ENCODE results near the gene KATNB1.

DNA sequence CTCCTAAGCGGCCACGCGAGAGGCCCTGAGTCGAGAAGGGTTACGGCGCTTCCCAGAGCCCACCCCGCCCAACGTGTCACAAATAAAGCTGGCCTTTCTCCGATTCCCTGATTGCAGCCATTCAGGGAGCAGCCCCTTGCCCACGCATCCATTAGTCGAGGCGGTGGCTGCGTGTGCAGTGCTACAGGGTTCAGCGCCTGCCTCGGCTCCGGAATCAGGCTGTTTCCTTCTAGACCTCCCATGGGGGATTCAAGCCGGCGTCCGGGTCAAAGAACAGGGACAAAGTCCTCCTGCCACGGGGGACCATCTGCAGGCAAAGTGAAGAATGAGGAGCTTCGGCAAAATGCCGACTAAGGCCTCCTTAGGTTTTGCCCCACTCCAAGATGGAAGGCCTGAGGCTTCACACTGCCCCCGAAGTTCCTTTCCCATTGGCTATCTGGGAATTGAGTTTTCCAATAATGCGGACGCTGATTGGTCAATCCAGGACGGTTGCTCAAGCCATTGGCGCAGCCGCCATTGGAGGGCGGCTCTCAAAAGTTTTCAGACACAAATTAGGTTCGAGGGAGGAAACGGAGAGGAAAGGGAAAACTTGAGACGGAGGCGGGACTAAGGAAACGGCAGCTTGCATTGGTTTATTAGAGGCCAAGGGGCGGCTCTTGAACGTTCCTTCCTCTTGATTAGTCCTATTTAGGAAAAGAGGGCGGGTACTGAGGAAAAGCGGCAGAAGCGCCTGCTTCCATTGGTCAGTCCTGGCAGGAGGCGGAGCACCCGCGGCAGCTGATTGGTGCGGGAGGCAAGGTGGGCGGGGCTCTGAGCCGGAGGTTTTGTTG is 430 bp upstream of the KATNB1 start:
- no peak for TF ChIP-seq CSDC2 (CRISPR knock-in tag; IDR thresholded peaks at IDR 0.05)
- no peak for TF ChIP-seq ZFP3 (CRISPR knock-in tag; IDR thresholded peaks at IDR 0.05)
- TF ChIP-seq, protein P1, sequence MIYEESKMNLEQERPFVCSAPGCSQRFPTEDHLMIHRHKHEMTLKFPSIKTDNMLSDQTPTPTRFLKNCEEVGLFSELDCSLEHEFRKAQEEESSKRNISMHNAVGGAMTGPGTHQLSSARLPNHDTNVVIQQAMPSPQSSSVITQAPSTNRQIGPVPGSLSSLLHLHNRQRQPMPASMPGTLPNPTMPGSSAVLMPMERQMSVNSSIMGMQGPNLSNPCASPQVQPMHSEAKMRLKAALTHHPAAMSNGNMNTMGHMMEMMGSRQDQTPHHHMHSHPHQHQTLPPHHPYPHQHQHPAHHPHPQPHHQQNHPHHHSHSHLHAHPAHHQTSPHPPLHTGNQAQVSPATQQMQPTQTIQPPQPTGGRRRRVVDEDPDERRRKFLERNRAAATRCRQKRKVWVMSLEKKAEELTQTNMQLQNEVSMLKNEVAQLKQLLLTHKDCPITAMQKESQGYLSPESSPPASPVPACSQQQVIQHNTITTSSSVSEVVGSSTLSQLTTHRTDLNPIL (CRISPR knock-in tag; IDR thresholded peaks at IDR 0.05; ENCODE audit: low read depth), result no peak
- TF ChIP-seq, protein P2, sequence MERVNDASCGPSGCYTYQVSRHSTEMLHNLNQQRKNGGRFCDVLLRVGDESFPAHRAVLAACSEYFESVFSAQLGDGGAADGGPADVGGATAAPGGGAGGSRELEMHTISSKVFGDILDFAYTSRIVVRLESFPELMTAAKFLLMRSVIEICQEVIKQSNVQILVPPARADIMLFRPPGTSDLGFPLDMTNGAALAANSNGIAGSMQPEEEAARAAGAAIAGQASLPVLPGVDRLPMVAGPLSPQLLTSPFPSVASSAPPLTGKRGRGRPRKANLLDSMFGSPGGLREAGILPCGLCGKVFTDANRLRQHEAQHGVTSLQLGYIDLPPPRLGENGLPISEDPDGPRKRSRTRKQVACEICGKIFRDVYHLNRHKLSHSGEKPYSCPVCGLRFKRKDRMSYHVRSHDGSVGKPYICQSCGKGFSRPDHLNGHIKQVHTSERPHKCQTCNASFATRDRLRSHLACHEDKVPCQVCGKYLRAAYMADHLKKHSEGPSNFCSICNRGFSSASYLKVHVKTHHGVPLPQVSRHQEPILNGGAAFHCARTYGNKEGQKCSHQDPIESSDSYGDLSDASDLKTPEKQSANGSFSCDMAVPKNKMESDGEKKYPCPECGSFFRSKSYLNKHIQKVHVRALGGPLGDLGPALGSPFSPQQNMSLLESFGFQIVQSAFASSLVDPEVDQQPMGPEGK (CRISPR knock-in tag; IDR thresholded peaks at IDR 0.05; ENCODE audit: borderline replicate concordance), result no peak
- TF ChIP-seq ARNTL (CRISPR knock-in tag; IDR thresholded peaks at IDR 0.05; ENCODE audit: borderline replicate concordance, low read depth), result no peak
- no peak for TF ChIP-seq ZNF70 (CRISPR knock-in tag; IDR thresholded peaks at IDR 0.05)
- TF ChIP-seq GLIS3 (CRISPR knock-in tag; IDR thresholded peaks at IDR 0.05), result no peak
